Panc1 (cell line): ENCODE results near the gene STRADB.

Experiments used
- POLR2AphosphoS5 ChIP-seq: IDR thresholded peaks from 2 replicates; pipeline ENCODE4 v1.6.1; 2012; ENCODE audit warnings: mild to moderate bottlenecking, low read depth, low read length, moderate library complexity
- TF ChIP-seq, protein P1 (sequence below): fragments of 450-650 bp; IDR thresholded peaks from 2 replicates; pipeline ENCODE4 v1.5.1; 2017; ENCODE audit warnings: mild to moderate bottlenecking

DNA sequence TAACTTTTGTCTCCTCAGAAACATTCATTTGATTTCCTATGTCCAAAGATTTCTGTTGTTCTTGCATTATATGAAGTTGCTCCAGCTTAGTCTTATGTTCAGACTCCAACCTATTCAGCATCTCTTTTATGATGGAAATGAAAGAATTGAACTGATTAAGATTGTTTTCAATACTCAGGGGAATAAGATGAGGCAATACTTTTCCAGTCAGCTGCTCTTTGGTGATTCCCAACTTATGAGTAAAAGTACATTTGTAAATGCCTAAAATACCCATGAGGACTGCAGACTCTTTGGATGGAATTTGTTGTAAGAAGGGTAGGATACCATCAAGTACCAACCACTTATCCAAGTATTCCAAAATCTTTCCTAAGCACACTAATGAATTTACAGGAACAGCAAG is 40.1 kb upstream of the STRADB start:
- TF ChIP-seq, protein P1, sequence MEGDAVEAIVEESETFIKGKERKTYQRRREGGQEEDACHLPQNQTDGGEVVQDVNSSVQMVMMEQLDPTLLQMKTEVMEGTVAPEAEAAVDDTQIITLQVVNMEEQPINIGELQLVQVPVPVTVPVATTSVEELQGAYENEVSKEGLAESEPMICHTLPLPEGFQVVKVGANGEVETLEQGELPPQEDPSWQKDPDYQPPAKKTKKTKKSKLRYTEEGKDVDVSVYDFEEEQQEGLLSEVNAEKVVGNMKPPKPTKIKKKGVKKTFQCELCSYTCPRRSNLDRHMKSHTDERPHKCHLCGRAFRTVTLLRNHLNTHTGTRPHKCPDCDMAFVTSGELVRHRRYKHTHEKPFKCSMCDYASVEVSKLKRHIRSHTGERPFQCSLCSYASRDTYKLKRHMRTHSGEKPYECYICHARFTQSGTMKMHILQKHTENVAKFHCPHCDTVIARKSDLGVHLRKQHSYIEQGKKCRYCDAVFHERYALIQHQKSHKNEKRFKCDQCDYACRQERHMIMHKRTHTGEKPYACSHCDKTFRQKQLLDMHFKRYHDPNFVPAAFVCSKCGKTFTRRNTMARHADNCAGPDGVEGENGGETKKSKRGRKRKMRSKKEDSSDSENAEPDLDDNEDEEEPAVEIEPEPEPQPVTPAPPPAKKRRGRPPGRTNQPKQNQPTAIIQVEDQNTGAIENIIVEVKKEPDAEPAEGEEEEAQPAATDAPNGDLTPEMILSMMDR: no peak
- TF ChIP-seq POLR2AphosphoS5: no peak
